Epidermal melanocyte (primary cell): Measurements from ENCODE around the gene CLEC3B.
"Not testable (repeated sequence)": the region's sequence is repeated elsewhere in the genome, so short reads cannot be mapped to it uniquely, and the experiment has no call there.

ENCODE experiments used
- DNase-seq: peaks from one replicate; pipeline ENCODE4 v3.0.0; 2011; ENCODE audit warnings: low spot score; ENCODE audit not compliant: insufficient read length

The CLEC3B gene, protein sequence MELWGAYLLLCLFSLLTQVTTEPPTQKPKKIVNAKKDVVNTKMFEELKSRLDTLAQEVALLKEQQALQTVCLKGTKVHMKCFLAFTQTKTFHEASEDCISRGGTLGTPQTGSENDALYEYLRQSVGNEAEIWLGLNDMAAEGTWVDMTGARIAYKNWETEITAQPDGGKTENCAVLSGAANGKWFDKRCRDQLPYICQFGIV

DNA sequence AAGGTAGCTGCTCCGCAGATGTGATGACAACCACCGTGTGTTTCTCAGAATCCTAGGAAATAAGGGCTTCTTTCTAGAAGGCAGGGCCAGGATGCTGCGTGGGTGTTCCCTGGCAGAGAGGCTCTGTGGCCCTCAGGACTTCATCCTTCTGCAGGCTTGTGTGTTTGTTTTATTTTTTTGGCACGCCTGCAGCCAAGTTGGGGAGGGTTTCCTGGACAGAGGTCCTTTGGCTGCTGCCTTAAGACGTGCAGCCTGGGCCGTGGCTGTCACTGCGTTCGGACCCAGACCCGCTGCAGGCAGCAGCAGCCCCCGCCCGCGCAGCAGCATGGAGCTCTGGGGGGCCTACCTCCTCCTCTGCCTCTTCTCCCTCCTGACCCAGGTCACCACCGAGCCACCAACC is at the start of gene CLEC3B:
Gene CLEC3B (plus strand): TSS at position 266 of the 400 bp plus-strand sequence. CDS start 60 bp downstream, at position 326.
- no peak for DNase-seq

DNA sequence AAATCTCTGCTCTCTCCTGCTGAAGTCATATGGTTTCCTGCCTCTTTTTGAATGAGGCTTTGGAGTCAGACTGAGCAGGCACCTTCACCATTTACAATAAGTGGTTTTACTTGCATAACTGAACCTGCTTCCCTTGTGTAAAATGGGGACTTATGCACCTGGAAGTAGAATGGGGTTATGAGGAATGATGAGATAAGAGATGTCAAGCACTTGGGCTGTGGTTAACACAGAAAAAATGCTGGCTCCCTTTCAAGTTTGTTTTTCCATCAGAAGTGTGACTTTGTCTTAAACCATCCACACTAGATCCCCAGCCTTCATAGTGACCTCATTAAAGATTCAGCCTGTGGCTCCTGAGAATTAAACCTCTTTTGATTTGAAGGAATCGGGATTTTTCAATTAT is 44.9 kb upstream of the CLEC3B start:
- no peak for DNase-seq

DNA sequence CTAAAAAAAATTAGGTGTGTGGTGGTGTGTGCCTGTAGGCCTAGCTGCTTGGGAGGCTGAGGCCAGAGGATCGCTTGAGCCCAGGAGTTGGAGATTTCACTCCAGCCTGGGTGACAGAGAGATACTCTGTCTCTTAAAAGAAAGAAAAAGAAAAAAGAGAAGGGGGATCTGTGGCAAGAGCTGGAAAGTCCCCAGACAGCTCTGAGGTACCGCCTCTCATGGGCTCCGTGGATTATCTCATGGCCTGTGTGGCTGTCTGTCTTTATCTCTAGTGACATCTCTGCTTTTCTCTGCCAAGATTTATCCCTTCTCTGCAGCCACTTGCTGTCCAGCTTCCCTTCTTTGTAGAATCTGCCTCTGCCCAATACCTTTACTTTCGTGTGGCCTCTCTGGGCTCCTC is 44.4 kb upstream of the CLEC3B start:
- no peak for DNase-seq

DNA sequence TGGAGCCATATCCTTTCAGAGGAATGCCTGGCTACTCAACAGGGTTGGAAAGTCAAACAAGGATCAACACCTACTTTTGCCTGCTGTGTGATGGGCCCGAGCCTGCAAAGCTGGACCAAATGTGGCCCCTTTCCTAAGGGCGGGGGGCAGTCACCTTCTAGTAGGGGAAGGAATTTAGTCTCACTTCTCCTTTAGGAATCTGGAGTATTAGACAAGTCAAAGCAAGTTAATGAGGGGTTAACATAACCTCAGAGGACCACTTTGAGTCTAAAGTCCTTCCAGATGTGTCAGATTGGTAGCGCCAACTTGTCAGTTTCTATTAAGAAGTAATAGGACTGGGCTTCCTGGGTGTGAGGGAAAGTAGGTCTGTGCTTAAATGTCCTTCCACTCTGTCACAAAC is 43.3 kb upstream of the CLEC3B start:
- DNase-seq = no peak

DNA sequence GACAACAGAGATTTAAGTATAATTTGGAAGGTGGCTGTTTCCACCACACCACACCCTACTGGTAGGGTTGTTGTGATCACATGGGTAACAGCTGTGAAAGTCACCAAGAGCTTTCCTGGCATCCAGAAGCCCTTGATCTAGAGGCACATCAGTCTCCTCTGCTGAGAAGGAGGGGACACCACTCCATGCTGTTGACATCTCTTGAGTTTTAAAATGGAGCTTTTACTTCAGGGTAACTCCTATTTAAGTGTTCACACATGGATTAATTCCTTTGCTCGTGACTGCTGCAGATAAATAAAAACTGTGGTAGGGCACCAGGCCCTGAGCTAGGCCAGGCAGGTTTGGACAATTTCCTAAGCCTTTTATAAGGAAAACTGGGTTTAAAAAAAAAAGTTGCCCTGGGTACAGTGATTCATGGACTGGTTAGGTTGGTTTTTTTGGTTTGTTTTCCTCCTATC is 42.6 kb upstream of the CLEC3B start:
- peak; percentile 70 for DNase-seq

DNA sequence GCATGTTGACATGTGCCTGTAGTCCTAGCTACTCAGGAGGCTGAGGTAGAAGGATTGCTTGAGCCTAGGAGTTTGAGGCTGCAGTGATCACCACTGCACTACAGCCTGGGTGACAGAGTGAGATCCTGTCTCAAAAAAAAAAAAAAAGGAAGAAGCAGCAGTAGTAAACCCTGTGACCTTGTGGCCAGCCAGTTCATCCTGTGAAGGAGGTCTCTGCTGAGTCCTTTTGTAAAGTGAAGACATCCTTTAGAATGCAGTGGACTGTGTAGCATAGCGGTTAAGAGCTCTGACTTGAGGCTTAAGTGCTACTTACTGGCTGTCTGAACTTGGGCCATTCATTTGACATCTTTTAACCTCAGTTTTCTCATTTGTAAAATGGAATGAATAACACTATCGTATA is 41.8 kb upstream of the CLEC3B start:
- DNase-seq = no peak

DNA sequence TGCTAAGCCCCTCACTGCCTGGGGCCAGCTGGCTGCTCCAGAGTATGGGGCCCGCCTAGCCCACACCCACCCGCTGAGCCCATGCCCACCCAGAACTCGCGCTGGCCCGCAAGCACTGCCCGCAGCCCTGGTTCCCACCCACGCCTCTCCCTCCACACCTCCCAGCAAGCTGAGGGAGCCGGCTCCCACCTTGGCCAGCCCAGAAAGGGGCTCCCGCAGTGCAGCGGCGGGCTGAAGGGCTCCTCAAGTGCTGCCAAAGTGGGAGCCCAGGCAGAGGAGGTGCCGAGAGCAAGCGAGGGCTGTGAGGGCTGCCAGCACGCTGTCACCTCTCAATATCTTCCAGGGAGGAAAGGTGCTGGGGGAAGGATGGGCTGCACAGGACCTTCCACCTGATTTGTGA is 39.8 kb upstream of the CLEC3B start:
- DNase-seq = not testable (repeated sequence)

DNA sequence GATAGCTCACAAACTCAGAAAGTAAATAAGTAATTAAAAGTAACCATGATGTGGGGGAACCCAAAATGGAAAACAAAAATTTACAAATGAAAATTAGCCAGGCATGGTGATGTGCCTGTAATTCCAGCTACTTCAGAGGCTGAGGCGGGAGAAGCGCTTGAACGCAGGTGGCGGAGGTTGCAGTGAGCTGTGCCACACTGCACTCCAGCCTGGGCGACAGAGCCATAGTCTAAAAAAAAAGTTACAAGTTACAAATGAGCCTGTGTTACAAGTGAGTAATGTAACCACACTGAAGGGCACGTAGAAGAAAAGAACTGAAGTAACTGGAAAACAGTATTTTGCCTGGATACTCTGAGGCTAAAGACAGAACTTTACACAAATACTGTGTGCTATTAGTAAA is 38.8 kb upstream of the CLEC3B start:
- DNase-seq = no peak

DNA sequence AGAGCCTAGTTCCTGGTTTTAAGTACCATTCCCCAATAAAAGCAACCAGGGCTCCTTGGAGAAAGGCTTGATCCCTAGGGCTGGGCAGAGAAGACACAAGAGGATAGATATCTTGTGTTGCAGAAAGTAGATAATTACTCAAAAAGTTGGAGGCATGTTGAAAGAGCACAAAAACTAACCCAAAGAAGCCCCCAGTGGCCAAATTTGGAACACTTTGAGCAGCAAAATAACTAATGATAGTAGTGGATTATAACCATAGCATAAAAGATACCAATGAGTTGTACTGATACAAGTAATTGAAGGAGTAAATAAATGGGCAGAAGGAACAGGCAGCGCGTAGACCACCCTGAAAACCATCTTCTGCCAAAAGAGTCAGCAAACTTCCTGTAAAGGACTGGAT is 38.0 kb upstream of the CLEC3B start:
- no peak for DNase-seq

DNA sequence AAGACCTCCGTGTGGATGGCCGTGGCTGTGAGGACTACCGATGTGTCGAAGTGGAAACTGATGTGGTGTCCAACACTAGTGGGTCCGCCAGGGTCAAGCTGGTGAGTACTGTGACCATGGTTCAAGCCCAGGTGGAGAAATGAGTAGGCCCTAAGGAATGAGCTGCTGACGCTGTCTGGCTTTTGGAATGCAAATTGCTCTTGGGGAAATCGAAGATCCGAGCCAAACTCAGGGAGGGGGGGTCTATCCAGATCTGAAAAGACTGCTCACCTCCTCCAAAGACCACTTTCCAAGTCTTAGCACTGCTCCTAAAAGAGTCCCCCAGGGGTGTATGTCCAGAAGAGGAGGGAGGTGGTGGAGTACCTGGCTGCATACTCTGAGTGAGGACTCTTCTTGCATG is 37.0 kb upstream of the CLEC3B start:
- no peak for DNase-seq

DNA sequence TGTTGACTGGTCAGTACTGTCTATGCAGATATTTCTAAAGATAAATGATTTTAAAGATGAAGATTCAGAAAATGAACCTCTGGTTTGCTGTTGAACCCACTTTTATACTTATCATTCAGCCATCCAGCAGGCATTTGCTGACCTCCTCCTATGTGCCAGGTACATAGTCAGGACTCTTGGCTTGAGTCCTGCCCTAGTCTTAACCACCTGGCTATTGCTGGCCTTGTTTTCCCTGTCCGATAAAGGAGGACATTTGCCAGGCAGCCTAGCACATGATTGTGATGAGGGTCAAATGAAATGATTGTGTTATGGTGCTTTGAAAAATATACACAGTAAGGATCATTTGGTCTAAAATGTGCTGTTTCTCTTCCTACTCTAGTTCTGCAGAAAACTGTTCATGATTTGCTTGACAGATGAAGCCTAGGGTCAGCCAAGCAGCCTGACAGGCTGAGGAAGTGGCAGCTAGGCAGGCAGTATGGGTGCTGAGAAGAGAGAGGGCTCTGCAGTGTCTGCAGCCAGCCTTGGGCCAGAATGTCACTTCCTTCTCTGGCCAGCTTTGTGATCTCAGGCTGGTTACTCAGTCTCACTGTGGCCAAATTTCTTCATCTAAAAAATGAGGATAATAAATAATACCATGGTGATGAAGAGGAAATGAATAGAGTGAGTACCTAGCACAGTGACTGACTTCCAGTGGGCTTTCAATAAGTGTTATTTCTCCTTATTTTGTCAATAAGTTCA is 36.3 kb upstream of the CLEC3B start:
- DNase-seq = no peak

DNA sequence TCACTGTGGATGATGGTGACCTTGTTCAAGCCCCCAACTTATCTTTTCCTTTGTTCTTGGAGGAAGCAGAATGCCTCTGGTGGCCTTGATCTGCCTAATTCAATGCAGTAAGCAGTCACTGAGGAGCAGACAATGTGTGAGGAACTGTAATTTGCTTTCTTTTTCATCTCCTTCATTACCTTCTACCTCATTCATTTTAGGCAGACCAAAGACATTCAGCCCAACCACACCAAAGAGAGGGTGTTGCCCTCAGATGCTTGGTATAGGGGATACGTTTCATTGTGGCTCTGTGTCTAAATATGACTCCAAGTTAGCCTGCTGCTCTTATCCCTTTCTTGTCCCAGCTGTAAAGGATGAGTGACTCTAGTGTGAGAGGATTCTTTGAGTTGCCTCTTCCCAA is 34.8 kb upstream of the CLEC3B start:
- no peak for DNase-seq

DNA sequence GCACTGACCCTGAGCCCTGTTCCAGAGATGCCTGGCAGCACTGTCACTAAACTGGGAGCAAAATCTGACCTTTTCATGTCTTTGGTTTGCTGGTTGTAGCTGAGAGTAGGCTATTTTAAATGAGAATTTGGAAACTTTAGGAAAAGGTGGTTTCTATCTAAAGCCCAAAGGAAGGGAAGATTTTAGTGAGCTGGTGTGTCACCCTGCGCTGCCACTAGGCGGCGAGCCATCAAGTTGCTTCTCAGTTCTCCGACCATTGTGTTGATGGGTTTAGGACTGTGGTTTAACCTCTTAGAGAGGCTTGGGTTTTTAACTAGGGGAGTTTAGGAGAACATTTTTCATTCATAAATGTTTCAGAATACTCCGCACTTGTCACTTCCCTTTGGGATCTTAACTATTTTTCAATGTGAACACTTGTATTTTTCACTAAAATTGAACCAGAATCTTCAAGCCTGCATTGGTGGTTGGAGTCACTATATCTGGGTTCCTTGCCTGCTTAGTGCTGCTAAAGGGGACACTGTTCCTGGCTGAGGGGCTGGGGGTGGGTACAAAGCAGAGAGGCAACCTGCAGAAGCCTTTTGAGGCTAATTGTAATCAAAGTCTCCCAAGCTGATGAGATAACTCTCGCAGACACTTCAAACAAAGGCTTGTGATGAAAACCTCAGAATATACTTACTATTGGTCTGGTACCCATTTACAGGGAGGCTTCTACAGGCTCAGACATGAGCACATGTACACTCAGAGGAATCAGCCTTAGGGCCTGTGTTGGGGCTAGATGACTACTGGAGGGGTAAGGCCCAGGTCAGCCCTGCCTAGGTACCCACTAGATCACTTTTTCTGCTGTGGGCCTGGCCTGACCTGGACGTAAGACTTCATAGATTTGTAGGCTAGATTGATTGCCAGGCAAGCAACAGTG is 33.3 kb upstream of the CLEC3B start:
- DNase-seq = no peak

DNA sequence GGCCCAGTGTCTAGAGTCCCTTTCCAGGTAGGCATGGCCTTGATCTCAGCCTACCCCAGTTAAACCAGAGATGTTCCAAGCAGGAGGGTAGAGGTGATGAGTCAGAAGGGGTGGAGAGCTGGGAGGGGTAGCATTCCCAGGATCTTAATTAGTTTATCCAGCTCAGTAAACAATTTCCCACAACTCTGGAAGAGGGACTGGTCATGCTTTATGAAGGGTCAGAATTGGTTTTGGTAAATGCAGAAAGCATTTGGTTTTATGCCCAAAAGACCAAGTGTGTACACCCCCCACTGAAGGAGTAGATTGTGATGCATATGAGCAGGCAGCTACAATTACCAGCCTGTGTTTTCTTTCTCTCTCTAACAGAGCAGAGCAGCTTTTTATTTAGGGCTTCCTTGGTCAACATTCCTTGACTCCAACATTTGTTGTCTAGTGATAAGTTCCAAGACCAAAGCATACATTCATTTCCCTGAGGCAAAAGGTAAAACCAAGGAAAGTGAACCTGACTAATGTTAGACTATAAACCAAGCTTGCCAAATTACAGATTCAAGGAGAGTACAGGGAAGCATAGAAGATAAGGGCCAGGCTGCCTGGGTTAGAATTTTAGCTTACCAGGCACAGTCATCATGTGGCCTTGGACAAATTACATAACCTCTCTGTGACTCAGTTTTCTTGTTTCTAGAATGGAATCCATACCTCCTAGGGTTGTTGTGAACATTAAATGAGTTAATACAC is 32.5 kb upstream of the CLEC3B start:
- DNase-seq = peak; percentile 54

DNA sequence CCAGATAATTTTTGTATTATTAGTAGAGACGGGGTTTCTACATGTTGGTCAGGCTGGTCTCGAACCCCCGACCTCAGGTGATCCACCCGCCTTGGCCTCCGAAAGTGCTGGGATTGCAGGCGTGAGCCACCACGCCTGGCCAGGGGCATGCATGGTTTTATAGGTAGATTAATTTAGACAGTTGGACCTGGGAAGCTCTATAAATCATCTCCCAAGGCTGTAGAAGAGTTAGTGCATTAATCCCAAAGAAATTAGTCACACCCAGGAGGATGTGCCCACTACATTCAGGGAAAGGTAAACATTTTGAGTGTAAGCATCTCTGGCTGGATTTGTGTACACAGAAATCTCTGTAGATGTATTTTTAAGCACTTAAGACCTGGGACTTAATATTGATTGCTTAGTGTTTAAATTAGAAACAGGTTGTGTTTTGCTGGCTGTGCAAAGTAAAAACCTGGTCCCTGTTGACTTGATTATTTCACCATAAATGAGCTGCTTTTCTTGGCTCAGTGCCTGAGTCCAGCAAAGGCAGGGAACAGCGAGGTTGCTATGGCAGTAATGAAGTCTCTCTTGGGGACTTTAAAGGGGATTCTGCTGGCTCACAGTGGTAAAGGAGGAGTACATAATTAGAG is 30.8 kb upstream of the CLEC3B start:
- peak; percentile 27 for DNase-seq

DNA sequence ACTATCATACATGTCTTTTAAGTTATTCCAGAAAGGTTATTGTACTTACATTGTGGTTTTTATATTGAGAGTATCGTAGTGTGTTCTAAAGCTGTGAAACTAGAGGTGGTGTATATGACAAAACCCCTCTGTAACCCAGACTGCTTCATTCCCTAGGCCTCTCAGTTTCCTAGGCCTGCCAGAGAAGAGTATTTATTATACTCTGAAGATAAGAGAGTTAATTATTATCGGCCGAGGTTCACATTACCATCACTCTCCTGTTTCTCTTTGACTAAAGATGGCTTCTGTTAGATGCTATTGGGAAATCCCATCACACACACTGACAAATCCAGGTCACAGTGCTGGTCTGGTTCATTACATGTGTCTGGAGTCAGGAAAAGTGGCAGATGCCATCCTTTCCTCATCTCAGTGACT is 29.5 kb upstream of the CLEC3B start:
- no peak for DNase-seq

DNA sequence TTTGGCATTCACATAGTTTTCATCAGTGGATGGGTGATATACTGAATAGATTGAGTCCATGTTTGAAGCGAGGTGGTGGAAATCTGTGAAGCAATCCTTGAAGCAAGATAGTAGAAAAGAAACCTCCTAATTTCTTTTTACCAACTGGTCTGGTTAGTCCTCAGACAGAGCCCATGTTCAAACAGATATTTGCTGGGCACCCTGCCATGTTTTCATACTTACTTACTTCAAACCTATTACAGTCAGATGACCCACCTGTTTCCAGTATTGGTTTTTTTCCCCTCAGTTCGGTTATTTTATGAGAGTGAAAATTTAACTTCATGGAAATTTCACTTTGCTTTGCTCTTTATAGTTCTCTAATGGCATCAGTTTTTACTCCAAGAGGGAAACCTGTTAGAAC is 26.3 kb upstream of the CLEC3B start:
- no peak for DNase-seq

DNA sequence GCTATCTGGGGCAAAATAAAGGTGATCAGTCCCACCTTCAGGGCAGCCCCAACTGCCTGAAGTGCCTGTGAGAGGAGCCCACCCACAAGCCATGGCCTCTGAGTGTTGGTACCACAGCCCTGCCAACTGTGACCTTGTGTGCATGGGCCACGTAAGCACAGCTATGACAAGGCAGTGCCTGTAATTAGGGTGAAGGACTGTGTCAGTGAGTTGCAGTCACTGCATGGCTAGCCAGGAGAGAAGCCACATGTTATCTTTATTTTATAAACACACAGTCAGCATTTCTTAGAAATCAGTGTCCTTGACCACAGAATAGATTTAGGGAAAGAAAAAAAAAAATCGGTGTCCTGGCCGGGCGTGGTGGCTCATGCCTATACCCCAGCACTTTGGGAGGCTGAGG is 25.3 kb upstream of the CLEC3B start:
- DNase-seq = no peak

DNA sequence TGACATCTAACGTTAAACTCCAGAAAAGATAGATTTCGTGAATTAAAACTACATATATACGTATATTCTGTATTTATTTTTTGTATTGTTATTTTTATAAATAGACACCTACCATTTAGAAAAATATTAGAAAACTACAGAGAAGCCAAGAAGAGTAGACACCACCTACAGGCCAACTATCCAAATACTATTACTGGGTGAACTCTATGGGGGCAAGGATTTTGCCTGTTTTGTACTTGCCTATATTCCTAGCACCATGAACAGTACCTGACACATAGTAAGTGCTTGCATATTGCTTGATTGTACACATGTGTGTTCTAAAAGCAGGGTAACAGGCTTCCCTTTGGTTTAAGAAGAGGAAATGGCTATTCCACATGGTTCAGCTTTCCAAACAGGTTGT is 24.4 kb upstream of the CLEC3B start:
- no peak for DNase-seq

DNA sequence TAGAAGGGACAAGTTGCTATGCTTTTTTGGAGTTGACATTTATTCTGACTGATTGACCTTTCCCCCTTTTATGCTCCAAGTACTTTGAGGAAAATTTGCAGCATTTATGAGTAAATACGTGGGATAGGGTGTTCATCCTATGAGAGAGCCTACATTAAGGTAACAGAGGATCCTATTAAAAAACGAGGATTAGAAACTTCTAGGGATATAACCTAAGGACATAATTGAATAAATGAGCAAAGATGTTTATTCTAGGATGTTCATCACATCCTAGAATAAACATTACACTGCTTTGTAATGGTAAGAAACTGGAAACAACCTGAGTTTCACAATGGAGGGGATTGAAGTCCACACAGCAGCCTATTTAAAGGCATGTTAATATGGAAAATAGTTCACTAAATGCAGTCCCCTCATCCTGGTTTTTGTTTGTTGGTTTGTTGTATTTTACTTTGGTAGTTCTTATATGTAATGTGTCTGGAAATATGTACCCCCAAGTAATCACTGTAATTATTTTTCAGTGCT is 23.9 kb upstream of the CLEC3B start:
- DNase-seq = no peak

DNA sequence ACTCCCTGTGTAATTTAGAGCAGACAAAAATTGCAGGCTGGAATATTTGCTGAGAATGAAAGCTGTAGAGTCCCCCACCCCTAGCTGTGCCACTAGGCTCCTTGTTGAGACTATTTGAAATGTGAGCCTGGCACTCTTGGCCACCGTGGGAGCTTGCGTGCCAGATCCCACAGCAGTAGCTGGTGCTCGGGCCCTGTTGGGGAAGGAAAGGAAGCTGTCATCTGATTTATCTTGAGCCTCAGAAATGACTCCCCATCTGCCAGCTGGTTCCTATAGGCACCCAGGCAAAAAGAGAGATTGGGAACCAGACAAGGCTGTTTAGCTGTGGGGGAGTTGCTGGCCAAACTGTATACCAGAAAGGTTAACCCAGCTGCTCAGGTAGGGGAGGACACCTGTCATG is 23.4 kb upstream of the CLEC3B start:
- DNase-seq = no peak
